Stimulated activated effector memory CD8-positive, alpha-beta T cell treated with anti-CD3 and anti-CD28 coated beads, Interleukin-12 subunit alpha, Interleukin-12 subunit beta, amount 100 ng/mL, for 72 hours (primary cell): ENCODE data around the gene IL2RA.
A peak's percentile ranks its signal among the peaks of the same experiment; 100 is the strongest.

Source experiments
- ATAC-seq: fragments of 150-1000 bp; cut with Tn5 transposase; 2 replicates; pipeline ENCODE4 v1.10.0; 2021
- DNase-seq, 2 donors: peaks; one replicate each; pipeline ENCODE4 v3.0.0; 2021 to 2022; ENCODE audit warnings: low spot score in 2 of 2
- H3K27ac Mint-ChIP-seq: one replicate; pipeline ENCODE4 v1.8.0; 2022; ENCODE audit warnings: mild to moderate bottlenecking, mixed read lengths
- H3K36me3 Mint-ChIP-seq: one replicate; pipeline ENCODE4 v1.8.0; 2022; ENCODE audit warnings: mild to moderate bottlenecking, mixed read lengths
- H3K4me1 Mint-ChIP-seq: one replicate; pipeline ENCODE4 v1.8.0; 2022; ENCODE audit warnings: mixed read lengths
- H3K4me3 Mint-ChIP-seq: one replicate; pipeline ENCODE4 v1.8.0; 2022; ENCODE audit warnings: mild to moderate bottlenecking, mixed read lengths
- H3K9me3 Mint-ChIP-seq: one replicate; pipeline ENCODE4 v1.8.0; 2022; ENCODE audit warnings: mixed read lengths

IL2RA gene

DNA sequence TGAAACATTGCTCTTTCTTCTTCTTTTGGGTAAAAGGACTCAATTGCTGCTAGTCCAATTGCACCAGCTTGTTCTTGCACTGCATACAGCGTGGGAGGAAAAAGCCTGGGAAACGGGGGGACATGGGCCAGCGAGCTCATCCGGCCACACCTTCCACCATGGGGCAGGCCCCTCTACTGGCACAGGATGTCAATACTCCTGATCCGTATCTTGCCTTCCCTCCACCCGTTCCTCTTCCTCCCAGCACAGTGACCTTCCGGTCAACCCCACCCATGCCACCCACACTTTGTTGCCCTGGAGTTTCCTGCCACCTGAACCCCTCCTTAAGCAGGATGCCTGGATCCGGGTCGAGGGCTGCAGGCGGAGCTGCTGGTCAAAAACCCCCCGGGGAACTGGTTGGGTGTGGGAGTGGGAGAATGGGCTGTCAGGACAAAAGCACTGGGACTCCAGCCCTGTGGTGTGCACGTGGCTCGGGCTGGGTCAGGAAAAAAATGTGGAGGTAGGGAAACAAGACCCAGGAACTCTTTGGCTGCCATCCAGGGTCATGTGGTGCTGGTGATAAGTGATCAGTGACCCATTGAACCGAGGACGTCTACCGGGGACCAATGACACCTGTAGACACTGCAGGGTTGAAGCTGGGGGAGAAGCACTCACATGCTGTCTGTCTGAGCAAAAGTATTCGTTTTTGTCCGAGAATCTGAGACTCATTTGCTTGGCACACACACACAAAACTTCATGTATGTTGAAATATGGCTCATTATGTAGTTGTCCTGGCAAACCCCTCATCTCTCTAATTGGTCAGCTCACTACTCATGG, 8.1 kb downstream of the IL2RA start:
- H3K4me1 Mint-ChIP-seq, result peaks cover 85% of the 10 kb centered on the region
- no peaks in the 10 kb centered on the region for H3K9me3 Mint-ChIP-seq
- H3K4me3 Mint-ChIP-seq, result peak overlapping the region; percentile 79
- H3K36me3 Mint-ChIP-seq, result peaks cover 98% of the 10 kb centered on the region
- ATAC-seq (no peak), DNase-seq (peak; percentile 16 to 65)
- H3K27ac Mint-ChIP-seq, result peak overlapping the region; percentile 97

DNA sequence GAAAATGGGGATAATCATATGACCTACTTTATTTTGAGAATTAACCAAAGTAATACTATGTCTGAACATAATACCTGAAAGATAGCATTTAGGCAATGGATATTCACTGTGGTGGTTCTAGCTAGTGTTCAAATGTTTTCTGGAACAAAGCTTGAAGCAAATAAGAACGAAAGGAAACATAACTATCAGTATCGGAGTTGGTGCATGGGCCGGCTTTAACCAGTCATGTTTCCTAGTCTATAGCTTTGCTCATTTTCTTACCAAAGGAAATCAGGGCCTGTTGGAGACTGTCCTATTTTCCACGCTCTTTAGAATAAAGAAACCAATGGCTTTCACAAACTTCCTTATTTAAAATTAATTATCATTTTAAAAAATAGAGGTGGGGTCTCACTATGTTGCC, 8.9 kb downstream of the IL2RA start:
- peak in 1 of 2 donors; percentile 1 for DNase-seq
- H3K4me3 Mint-ChIP-seq, result peak overlapping the region; percentile 79
- peaks cover 98% of the 10 kb centered on the region for H3K36me3 Mint-ChIP-seq
- H3K4me1 Mint-ChIP-seq, result peaks cover 90% of the 10 kb centered on the region
- peak overlapping the region; percentile 97 for H3K27ac Mint-ChIP-seq
- ATAC-seq, result no peak
- H3K9me3 Mint-ChIP-seq, result no peaks in the 10 kb centered on the region

DNA sequence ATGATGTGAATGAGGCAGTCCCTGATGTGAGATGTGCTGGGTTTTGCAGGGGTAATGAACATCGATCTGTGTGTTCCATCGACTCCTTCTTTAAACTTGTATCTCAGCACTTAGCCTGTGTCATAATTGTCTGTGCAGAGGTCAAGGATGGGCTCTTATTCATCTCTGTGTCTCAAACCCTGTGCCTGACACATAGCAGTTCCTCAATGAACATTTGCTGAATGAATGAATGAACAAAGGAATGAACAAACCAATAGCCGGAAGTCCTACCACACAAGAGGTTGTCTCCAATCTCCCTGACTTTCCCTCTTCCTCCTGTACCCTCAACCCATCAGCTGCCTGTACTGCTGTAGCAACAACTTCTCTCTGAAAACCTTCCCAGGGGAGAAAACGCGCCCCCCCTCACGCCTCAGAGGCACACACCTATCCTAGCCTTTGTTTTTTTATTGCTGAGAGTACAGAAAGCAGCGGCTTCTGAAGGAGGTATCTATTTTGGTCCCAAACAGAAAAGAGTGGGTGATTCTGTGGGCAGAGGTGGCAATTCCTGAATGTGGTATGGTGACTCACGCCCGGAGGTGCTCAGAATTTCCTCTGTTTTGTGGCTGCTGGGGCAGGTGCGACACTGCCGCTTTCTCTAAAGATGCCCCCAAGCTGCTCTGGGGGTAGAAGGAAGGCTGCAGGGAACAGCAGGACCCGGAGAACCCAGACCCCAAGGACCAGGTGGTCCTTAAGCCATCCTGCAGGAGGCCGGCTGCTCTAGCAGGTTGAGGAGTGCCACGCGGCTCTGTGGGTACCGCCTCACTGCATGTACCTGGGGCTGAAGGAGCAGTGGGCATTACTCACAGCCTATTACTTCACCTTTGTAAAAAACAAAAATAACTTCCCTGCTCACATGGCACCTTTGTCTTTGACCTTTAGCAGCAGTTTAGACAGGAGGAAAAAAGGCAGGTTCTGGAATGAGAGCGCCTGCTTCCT, 9.6 kb downstream of the IL2RA start:
- Mint-ChIP-seq H3K9me3 (no peaks in the 10 kb centered on the region), H3K27ac (peak overlapping the region; percentile 97), H3K4me1 (peaks cover 90% of the 10 kb centered on the region), H3K36me3 (peaks cover 98% of the 10 kb centered on the region), H3K4me3 (peak overlapping the region; percentile 79)
- ATAC-seq, result peak; percentile 69
- peak; percentile 64 to 90 for DNase-seq

DNA sequence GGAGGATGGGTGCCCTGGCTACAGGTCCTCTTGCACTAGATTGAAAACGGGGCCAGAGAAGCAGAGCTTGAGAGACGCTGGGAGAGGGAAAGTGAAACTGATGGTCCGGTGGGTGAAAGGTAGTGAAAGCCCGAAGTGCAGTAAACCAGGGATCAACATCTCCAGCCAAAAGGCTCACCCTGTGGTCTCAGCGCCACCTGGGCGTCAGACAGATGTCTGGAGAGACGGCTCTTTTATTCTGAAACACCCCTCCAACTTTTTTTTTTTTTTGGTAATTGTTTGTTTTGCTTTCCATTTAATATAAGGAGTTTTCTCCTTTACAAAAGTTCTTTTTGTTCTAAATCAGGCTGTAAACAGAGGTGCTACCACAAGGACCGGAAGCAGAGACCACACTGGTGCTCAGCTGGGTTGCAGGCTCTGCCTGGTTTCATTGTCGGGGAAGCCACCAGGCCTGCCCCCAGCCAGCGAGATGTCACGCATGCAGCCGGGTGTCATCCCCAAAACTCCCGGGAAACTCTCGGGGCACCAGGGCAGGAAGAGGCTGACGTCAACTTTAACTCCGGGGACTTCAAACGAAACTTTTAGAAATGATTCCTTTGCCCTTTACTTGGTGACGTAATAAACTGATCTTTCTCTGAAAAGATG, 11.2 kb downstream of the IL2RA start:
- ATAC-seq (peak; percentile 77), DNase-seq (peak; percentile 77 to 95)
- Mint-ChIP-seq H3K27ac (peak overlapping the region; percentile 97), H3K4me3 (peak overlapping the region; percentile 79), H3K4me1 (peaks cover 90% of the 10 kb centered on the region), H3K36me3 (peaks cover 98% of the 10 kb centered on the region), H3K9me3 (no peaks in the 10 kb centered on the region)

DNA sequence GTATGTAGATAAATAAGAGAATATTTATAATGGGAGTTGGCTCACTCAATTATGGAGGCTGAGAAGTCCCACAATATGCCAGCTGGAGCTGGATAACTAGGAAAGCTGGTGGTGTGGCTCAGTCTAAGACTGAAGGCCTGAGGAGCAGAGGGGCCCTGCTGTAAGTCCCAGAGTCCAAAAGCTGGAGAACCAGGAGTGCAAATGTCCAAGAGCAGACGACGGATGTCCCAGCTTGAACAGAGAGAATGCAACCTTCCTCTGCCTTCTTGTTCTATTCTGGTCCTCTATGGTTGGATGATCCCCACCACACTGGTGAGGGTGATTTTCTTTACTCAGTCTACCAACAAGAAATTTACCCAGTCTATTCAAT, 13.2 kb downstream of the IL2RA start:
- Mint-ChIP-seq H3K9me3 (no peaks in the 10 kb centered on the region), H3K4me3 (peak overlapping the region; percentile 79), H3K4me1 (peaks cover 95% of the 10 kb centered on the region), H3K36me3 (peaks cover 100% of the 10 kb centered on the region), H3K27ac (peak overlapping the region; percentile 97)
- DNase-seq (peak; percentile 1 to 49), ATAC-seq (no peak)

DNA sequence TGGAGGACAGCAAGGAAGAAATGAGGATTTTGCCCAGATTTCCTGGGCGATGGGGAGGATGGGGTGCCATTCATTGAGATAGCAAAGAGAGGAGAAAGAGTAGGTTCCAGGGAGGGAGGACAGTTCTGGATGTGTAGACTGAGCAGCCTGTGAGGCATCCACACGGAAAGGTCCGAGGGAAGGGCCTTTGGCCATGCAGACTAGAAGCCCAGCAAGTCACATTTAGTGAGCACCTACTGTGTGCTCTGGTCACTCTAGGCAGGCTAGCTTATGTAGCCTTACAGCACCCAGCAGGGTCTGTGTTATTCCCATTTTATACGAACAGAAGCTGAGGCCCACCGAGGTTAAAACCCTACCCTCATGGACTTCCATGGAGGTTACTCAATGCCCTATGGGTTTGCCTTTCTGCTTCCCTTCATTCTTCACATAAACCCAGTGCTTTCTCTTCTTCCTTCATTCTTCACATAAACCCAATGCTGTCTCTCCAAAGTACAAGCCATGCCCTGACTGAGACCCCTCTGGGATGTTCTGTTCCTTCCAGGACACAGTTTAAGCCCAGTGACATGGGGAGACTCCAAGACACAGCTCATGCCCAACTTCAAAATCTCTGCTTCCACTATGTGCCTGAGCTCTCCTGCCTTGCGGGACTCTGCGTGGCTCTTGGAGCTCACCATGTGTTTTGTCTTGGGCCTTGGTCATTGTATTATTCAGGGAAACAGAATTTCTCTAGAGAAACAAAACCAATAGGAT, 13.7 kb downstream of the IL2RA start:
- DNase-seq, result peak; percentile 1 to 54
- peaks cover 100% of the 10 kb centered on the region for H3K36me3 Mint-ChIP-seq

DNA sequence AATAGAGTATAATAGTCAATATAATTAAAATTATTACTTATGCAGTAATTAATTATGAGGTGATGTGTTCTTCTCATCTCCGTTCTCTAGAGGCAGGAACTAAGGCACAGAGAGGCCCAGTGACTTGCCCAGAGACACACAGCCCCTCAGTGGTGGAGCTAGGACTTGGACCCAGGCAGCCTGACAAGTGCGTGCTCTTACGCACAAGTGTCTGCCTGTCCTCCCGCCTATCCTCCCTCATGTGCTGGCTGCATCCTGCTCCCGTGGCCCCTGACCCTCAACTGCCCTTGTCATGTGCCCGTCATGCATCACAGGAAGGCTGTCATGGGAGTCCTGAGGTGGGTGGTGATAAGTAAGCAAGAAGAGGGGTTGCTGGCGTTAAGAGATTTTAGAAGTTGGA, 14.3 kb downstream of the IL2RA start:
- peak overlapping the region; percentile 97 for H3K27ac Mint-ChIP-seq
- H3K4me3 Mint-ChIP-seq, result peak overlapping the region; percentile 79
- no peak for ATAC-seq
- H3K4me1 Mint-ChIP-seq, result peaks cover 94% of the 10 kb centered on the region
- DNase-seq, result peak; percentile 2 to 62
- peaks cover 100% of the 10 kb centered on the region for H3K36me3 Mint-ChIP-seq
- no peaks in the 10 kb centered on the region for H3K9me3 Mint-ChIP-seq

More for the DNA sequence above, 13.7 kb downstream of the IL2RA start:
- peak overlapping the region; percentile 79 for H3K4me3 Mint-ChIP-seq
- no peaks in the 10 kb centered on the region for H3K9me3 Mint-ChIP-seq
- no peak for ATAC-seq
- H3K27ac Mint-ChIP-seq, result peak overlapping the region; percentile 97
- H3K4me1 Mint-ChIP-seq, result peaks cover 94% of the 10 kb centered on the region

DNA sequence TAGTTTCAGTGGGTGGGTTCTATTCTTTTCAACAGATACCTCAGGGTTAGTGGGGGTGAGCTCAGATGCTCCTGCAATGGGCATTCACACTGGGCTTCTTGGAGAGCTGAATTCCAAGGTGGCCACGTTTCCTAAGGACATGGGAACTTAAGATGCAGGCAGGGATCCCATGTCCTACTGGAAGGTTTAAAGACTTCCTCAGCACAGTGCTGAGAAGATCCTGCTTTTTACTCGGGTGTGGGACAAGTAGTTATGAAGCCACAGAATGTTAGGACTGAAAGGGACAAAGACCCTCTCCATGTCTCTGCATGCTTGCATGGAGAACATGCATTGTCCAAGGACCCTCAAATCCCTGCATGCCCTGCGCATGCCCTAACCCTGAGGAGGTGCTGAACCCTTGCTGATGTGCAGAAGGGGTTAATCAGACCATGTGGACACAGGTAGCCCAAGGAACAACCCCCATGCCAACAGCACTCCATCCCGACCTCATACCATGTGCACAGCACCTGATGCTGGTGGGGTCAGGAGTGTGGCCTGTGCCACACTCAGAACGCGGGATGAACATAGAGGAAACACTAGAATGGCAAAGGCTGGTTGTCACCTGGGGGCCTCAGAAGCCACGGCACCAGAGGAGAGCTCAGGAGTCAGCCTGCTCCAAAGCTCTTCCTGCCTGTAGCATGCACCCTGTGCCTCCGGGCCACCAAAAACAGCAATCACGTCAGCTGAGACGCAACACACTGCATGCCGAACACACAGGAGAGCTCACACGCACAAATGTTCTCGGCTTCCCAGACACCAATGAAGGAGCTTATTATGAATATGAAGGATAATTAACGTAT, 15.2 kb downstream of the IL2RA start:
- DNase-seq, result peak; percentile 2 to 59
- peaks cover 100% of the 10 kb centered on the region for H3K36me3 Mint-ChIP-seq
- no peak for ATAC-seq
- peak overlapping the region; percentile 97 for H3K27ac Mint-ChIP-seq
- no peaks in the 10 kb centered on the region for H3K9me3 Mint-ChIP-seq
- H3K4me1 Mint-ChIP-seq, result peaks cover 93% of the 10 kb centered on the region
- peak overlapping the region; percentile 79 for H3K4me3 Mint-ChIP-seq

DNA sequence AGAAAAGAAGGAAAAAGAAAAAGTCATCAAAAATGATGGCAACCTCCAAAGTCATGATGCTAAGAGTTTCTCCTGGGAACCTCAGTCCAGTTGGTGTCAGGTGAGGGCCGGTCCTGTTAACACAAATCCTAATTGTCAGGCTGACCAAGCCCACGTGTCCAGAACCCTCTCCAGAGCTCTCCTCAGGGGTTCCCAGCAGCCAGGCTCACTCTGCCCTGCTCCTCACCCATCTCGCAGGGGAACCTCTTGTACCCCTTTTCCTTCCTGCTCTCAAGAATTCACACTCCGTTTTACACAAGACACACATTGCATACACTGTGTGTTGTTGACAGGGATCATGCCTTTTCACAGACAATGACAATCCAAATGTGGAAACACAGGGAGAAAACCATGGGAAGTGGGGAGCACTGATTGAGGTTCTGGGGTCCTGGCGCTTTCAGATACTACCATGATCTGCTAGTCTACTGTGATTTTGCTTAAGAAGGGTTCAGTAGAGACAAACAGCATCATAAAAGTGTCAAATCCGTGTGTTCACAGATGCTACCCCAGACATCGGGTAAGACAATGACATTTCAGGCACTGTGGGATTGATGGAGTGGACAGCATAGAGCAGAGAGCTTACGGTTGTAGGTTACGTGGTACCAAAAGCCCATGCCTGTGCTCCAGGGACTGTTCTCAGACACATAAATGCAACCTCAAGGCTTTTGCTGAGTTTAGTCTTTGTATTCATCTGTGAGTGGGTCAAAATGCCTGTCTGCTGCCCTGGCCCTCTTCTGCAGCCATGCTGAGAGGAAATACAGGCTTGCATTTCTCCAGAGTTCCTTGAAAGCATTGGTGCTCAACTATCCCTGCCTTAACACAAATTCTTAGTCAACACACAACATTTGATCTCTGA, 16.0 kb downstream of the IL2RA start:
- ATAC-seq (peak; percentile 14), DNase-seq (peak; percentile 4 to 65)
- Mint-ChIP-seq H3K27ac (peak overlapping the region; percentile 97), H3K9me3 (no peaks in the 10 kb centered on the region), H3K4me1 (peaks cover 96% of the 10 kb centered on the region), H3K36me3 (peaks cover 100% of the 10 kb centered on the region), H3K4me3 (peak overlapping the region; percentile 79)

DNA sequence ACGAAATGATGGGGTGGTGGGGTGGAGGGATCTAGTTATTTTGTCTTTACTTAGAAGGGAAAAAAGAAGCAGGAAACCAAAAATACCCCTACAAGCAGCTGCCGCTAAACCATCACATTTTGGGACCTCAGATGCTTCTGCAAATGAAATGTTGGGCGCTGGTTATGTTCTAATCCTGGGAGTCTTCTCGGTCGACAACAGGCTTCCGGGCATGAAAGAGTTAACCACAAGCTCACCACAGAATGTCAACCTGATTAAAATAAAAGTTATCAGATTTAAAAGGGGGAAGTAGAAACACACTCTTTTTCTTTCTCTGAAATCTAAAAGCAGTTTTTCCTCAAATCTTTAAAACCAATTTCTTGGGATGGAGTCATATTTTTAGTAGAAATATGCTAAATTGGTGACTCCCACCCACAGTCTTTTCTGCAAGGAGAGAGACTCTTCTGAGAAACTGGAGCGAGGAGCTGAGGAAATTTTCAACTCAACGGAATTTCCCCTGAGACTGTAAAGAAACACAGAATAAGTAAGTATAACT, 16.8 kb downstream of the IL2RA start:
- H3K36me3 Mint-ChIP-seq, result peaks cover 100% of the 10 kb centered on the region
- H3K4me3 Mint-ChIP-seq, result peak overlapping the region; percentile 79
- H3K4me1 Mint-ChIP-seq, result peaks cover 94% of the 10 kb centered on the region
- DNase-seq (peak; percentile 27 to 77), ATAC-seq (peak; percentile 35)
- H3K27ac Mint-ChIP-seq, result peak overlapping the region; percentile 97
- H3K9me3 Mint-ChIP-seq, result no peaks in the 10 kb centered on the region

DNA sequence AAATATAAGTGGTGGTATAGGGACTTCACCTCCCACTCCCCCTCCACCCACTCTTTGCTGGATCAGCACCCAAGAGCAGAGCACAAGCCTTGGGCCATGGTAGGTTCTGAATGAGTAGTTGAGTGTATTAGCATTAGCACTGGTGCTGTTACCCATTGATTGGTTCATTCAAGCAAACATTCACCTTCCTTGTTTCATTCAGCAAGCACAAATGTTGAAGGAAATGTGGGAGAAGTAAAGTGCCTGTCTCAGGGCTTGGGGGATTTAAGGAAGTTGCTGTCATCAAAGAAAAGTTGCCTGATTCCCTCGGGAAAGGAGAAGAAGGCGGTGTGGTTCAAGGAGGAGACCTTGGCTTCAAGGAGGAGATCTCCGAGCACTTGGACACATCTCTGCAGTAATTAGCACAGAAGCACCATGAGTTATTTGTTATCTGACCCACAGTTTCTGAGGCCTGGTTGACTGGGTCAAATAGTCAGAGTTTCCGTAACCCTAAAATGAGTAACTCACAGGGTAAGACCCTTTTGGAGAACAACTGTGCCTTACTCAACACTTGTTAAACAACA, 17.3 kb downstream of the IL2RA start:
- Mint-ChIP-seq H3K27ac (peak overlapping the region; percentile 97), H3K4me3 (peak overlapping the region; percentile 79), H3K9me3 (no peaks in the 10 kb centered on the region), H3K36me3 (peaks cover 100% of the 10 kb centered on the region), H3K4me1 (peaks cover 94% of the 10 kb centered on the region)
- ATAC-seq, result peak; percentile 77
- no peak for DNase-seq

DNA sequence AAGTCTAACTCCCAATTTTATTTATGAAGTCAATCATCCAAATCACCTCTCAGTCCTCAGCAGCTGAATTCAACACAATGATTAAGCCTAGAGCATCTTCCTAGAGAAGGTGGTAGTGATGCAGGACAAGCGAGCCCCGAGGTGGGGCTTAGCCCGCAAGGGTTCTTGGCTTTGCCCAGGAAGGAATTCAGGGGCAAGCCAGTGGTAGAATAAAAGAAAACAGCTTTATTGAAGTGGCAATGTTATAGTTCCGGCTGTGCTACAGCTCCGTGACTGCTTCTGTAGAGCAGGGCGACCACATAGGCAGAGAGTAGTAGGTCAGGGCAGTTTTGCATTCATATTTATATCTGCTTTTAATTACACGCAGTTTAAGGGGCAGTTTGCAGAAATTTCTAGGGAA, 18.1 kb downstream of the IL2RA start:
- Mint-ChIP-seq H3K36me3 (peaks cover 100% of the 10 kb centered on the region), H3K9me3 (no peaks in the 10 kb centered on the region), H3K4me3 (peak overlapping the region; percentile 79), H3K27ac (peak overlapping the region; percentile 97), H3K4me1 (peaks cover 94% of the 10 kb centered on the region)
- ATAC-seq, result no peak
- DNase-seq, result peak; percentile 0 to 46
